GM12864 (cell line): ENCODE measurements around the gene CACNA1C.

Source experiments
- DNase-seq: peaks from one replicate; pipeline ENCODE4 v3.0.0-alpha.2; 2011; ENCODE audit warnings: low read depth
- H3K4me3 ChIP-seq: 2 replicates; pipeline ENCODE4 v1.5.1; 2011; ENCODE audit warnings: mild to moderate bottlenecking, low read depth, low read length, control low read depth
- CTCF ChIP-seq: IDR thresholded peaks from 2 replicates; pipeline ENCODE4 v1.5.1; 2011; ENCODE audit warnings: low read depth, mild to moderate bottlenecking, moderate library complexity, low read length, control low read depth, inconsistent platforms; ENCODE audit errors: missing control alignments

CACNA1C gene

GRCh38 chr12:2192231-2192630 lies 139.4 kb downstream of the CACNA1C start:
- no peak overlapping the region for H3K4me3 ChIP-seq

GRCh38 chr12:2194060-2194459 lies 141.3 kb downstream of the CACNA1C start:
- no peak overlapping the region for H3K4me3 ChIP-seq
- no peak for TF ChIP-seq CTCF
- no peak for DNase-seq

More at GRCh38 chr12:2192231-2192630, 139.4 kb downstream of the CACNA1C start:
- no peak for TF ChIP-seq CTCF
- DNase-seq: no peak

- H3K4me3 ChIP-seq: no peak overlapping the region
- DNase-seq: no peak
- TF ChIP-seq CTCF: no peak
These were observed 141.8 kb downstream of the CACNA1C start for GRCh38 chr12:2194571-2194970.

- DNase-seq: no peak
- TF ChIP-seq CTCF: no peak
- no peak overlapping the region for H3K4me3 ChIP-seq
These were observed 142.3 kb downstream of the CACNA1C start for GRCh38 chr12:2195085-2195484.

GRCh38 chr12:2198005-2198501 lies 145.3 kb downstream of the CACNA1C start:
- no peak for DNase-seq
- H3K4me3 ChIP-seq: no peak overlapping the region
- no peak for TF ChIP-seq CTCF

GRCh38 chr12:2198542-2198941 lies 145.8 kb downstream of the CACNA1C start:
- no peak overlapping the region for H3K4me3 ChIP-seq
- TF ChIP-seq CTCF: no peak
- no peak for DNase-seq

- H3K4me3 ChIP-seq: no peak overlapping the region
- no peak for DNase-seq
- no peak for TF ChIP-seq CTCF
These were observed 153.2 kb downstream of the CACNA1C start for GRCh38 chr12:2205996-2206395.
